Loucy (cell line): ENCODE data around the gene USP44.

ENCODE experiments used
- H2AFZ ChIP-seq: fragments of 200-600 bp; sonication (generic); 2 replicates; pipeline ENCODE4 v1.6.0; 2016; ENCODE audit warnings: antibody characterized with exemption, mild to moderate bottlenecking, low read length, moderate library complexity
- H3F3A ChIP-seq: fragments of 200-600 bp; 2 replicates; pipeline ENCODE4 v1.6.0; 2016; ENCODE audit warnings: antibody characterized with exemption, low read depth, mild to moderate bottlenecking
- H3K27me3 ChIP-seq: fragments of 200-600 bp; sonication (generic); 2 replicates; pipeline ENCODE4 v1.6.1; 2014; ENCODE audit warnings: low read length, mild to moderate bottlenecking; ENCODE audit not compliant: insufficient read depth, poor library complexity, severe bottlenecking
- H3K36me3 ChIP-seq: fragments of 200-600 bp; sonication (generic); 2 replicates; pipeline ENCODE4 v1.6.1; 2016; ENCODE audit warnings: low read length; ENCODE audit not compliant: insufficient read depth
- H3K4me1 ChIP-seq: fragments of 200-600 bp; sonication (generic); 2 replicates; pipeline ENCODE4 v1.5.1; 2014; ENCODE audit warnings: low read length, mild to moderate bottlenecking; ENCODE audit not compliant: insufficient read depth, poor library complexity, severe bottlenecking
- H3K4me2 ChIP-seq: fragments of 200-600 bp; sonication (generic); 2 replicates; pipeline ENCODE4 v1.6.0; 2014; ENCODE audit warnings: antibody characterized with exemption, low read length, low read depth, mild to moderate bottlenecking; ENCODE audit not compliant: poor library complexity, severe bottlenecking
- H3K4me3 ChIP-seq: fragments of 200-600 bp; sonication (generic); 2 replicates; pipeline ENCODE4 v1.5.1; 2014; ENCODE audit warnings: low read length, mild to moderate bottlenecking, mixed read lengths; ENCODE audit not compliant: poor library complexity, severe bottlenecking
- H3K79me2 ChIP-seq: fragments of 200-600 bp; sonication (generic); 2 replicates; pipeline ENCODE4 v1.6.1; 2014; ENCODE audit warnings: low read length; ENCODE audit not compliant: insufficient read depth
- H3K9ac ChIP-seq: fragments of 200-600 bp; sonication (generic); 2 replicates; pipeline ENCODE4 v1.6.0; 2014; ENCODE audit warnings: mild to moderate bottlenecking, low read depth, low read length, moderate library complexity; ENCODE audit not compliant: poor library complexity, severe bottlenecking
- H3K9me2 ChIP-seq: fragments of 200-600 bp; sonication (generic); replicated peaks from 2 replicates; pipeline ENCODE4 v1.6.1; 2016; ENCODE audit warnings: low read depth, low read length, mixed read lengths
- H3K9me3 ChIP-seq: fragments of 200-600 bp; sonication (generic); 2 replicates; pipeline ENCODE4 v1.6.1; 2014; ENCODE audit warnings: mild to moderate bottlenecking, antibody characterized with exemption, low read length, low read depth; ENCODE audit not compliant: insufficient read depth
- H4K20me1 ChIP-seq: fragments of 200-600 bp; sonication (generic); 2 replicates; pipeline ENCODE4 v1.6.0; 2014; ENCODE audit warnings: antibody characterized with exemption, low read length, mild to moderate bottlenecking; ENCODE audit not compliant: insufficient read depth, poor library complexity, severe bottlenecking
- EZH2phosphoT487 ChIP-seq: fragments of 200-600 bp; IDR thresholded peaks from 2 replicates; pipeline ENCODE4 v1.6.1; 2018; ENCODE audit warnings: antibody characterized with exemption, mild to moderate bottlenecking, moderate library complexity, borderline replicate concordance
- TF ChIP-seq, protein P1 (sequence below): fragments of 200-600 bp; sonication (generic); conservative IDR thresholded peaks from 2 replicates; pipeline ENCODE4 v1.5.1; 2014; ENCODE audit warnings: mild to moderate bottlenecking, antibody characterized with exemption, low read length

USP44 gene

DNA sequence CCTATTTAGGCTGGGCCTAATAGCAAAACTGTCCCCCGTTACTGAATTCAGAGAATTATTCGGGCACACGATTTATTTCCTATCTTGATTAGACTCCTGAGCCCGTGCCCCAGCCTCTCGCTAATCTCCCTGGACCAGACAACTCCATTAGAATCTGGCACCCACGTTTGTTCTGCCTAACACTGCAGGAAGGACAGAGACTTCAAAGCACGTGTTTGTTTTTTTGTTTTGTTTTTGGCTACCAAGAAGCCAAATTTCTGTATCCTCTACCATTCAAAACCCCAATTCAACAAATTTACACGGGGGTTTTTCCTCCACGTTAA is 4.8 kb downstream of the USP44 start:
- no peak overlapping the region for H2AFZ ChIP-seq
- H3K4me2 ChIP-seq = peak overlapping the region; percentile 71
- H3K36me3 ChIP-seq = no peaks in the 10 kb centered on the region
- no peaks in the 10 kb centered on the region for H3K9me3 ChIP-seq
- peaks cover 40% of the 10 kb centered on the region for H3K79me2 ChIP-seq
- TF ChIP-seq, protein P1, sequence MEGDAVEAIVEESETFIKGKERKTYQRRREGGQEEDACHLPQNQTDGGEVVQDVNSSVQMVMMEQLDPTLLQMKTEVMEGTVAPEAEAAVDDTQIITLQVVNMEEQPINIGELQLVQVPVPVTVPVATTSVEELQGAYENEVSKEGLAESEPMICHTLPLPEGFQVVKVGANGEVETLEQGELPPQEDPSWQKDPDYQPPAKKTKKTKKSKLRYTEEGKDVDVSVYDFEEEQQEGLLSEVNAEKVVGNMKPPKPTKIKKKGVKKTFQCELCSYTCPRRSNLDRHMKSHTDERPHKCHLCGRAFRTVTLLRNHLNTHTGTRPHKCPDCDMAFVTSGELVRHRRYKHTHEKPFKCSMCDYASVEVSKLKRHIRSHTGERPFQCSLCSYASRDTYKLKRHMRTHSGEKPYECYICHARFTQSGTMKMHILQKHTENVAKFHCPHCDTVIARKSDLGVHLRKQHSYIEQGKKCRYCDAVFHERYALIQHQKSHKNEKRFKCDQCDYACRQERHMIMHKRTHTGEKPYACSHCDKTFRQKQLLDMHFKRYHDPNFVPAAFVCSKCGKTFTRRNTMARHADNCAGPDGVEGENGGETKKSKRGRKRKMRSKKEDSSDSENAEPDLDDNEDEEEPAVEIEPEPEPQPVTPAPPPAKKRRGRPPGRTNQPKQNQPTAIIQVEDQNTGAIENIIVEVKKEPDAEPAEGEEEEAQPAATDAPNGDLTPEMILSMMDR = no peak
- peaks cover 36% of the 10 kb centered on the region for H3K4me1 ChIP-seq
- H3K4me3 ChIP-seq = peak overlapping the region; percentile 12
- H3K9ac ChIP-seq = no peak overlapping the region
- H3F3A ChIP-seq = peaks cover 5% of the 10 kb centered on the region
- H3K9me2 ChIP-seq = no peaks in the 10 kb centered on the region
- no peaks in the 10 kb centered on the region for H4K20me1 ChIP-seq
- no peaks in the 10 kb centered on the region for H3K27me3 ChIP-seq

DNA sequence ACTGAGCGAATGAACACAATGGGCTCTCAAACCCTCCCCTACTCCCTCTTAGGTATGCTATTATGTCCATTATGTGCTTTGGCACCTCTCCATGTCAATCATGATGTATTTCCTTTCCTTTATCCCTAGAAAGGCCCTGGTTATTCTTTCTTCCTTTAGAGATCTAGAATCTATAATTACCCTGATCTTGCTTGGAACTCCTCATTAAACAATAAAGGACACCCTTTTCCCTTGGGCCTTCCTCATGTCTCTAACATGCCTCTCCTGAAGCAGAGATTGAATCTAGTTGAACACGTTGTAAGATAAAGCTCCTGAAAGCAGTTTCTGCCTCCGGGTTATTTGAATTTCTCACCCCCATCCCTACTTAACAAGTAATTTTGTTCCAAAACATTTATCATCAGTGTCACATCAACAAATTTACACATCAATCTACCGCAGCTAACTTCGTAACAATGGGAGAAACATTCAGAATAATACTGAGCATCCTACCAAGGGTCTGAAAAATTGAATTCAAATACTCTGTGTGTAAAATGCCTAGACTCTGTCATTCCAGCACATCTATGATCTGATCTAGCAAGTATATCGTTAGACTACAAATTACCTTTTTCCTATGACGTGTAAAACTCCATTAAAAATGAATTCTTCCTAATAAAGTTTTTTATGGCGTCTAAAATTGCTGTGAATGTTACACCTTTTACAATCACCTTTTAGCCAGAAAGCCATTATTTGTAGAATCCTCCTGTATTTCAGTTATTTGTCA is 5.4 kb downstream of the USP44 start:
- Histone ChIP-seq H3K9ac (no peak overlapping the region), H3K9me2 (no peaks in the 10 kb centered on the region), H3K36me3 (no peaks in the 10 kb centered on the region), H3K4me1 (peaks cover 31% of the 10 kb centered on the region), H3K9me3 (no peaks in the 10 kb centered on the region), H3F3A (peaks cover 5% of the 10 kb centered on the region), H3K4me3 (peak overlapping the region; percentile 12), H3K79me2 (peaks cover 37% of the 10 kb centered on the region), H4K20me1 (no peaks in the 10 kb centered on the region), H3K27me3 (no peaks in the 10 kb centered on the region), H2AFZ (no peak overlapping the region), H3K4me2 (peak overlapping the region; percentile 71)
- TF ChIP-seq EZH2phosphoT487 = no peak
- TF ChIP-seq, protein P1 = no peak

DNA sequence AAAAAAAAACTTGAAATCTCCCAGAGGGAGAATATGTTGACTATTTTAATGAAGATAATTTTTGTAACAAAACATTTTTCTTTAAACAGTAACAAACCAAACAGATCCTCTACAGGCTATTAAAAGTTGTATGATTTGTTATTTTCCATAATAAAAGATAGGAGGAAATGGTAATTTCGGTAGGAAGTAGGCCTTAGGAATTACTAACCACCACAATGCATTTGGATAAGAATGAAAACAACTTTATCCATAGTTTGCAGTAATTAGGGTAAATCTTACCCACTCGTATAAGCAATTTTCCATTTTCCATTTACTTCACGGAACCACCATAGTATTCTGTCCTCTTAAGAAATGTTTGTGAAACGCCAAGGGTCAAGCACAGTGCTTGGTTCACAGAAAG is 6.0 kb downstream of the USP44 start:
- no peak overlapping the region for H3K4me3 ChIP-seq
- no peaks in the 10 kb centered on the region for H3K36me3 ChIP-seq
- no peak overlapping the region for H2AFZ ChIP-seq
- H3K9me3 ChIP-seq = no peaks in the 10 kb centered on the region
- H3K9me2 ChIP-seq = no peaks in the 10 kb centered on the region
- no peaks in the 10 kb centered on the region for H4K20me1 ChIP-seq
- no peaks in the 10 kb centered on the region for H3F3A ChIP-seq
- peaks cover 25% of the 10 kb centered on the region for H3K4me1 ChIP-seq
- no peaks in the 10 kb centered on the region for H3K27me3 ChIP-seq
- TF ChIP-seq, protein P1 = no peak
- no peak overlapping the region for H3K9ac ChIP-seq
- H3K4me2 ChIP-seq = peak overlapping the region; percentile 71
- H3K79me2 ChIP-seq = peaks cover 36% of the 10 kb centered on the region
